ENCODE results near the gene TCF20.

TCF20 gene

DNA sequence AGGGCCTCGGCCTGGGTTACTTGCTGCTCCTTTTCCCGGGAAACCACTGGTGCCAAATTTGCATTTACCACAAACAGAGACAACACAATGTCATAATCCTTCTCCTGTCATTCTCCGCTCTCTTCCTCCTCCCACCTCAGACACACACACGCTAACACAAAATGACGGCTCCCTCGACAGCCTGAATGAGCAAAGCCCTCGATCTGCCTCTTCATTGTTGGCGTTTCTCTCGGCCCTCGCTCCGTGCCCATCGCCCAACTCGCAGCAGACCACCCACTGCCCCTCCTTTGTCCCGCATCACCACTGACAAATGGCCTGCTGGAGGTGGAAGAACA lies 12.5 kb upstream of the TCF20 start:
- H3K23ac ChIP-seq (ENCODE audit: low read length), result no peak overlapping the region
- no CpG with 5 or more reads among the region's 14 CpGs for WGBS (ENCODE audit: extremely low coverage, insufficient coverage, low lambda C conversion rate)
- H3K36me3 ChIP-seq (ENCODE audit: control insufficient read depth, insufficient read depth, low read length), result no peaks in the 10 kb centered on the region
- no peak overlapping the region for H2AK5ac ChIP-seq (ENCODE audit: low read length)
- no peak overlapping the region for H3K4me3 ChIP-seq (ENCODE audit: low read length)
- H3K56ac ChIP-seq (ENCODE audit: low read length), result peak overlapping the region; percentile 2
- H2BK15ac ChIP-seq (replicated peaks; ENCODE audit: low read depth), result no peak overlapping the region
- no peak for DNase-seq
- no peak overlapping the region for H3K18ac ChIP-seq (ENCODE audit: low read length)
- no peak overlapping the region for H4K8ac ChIP-seq (ENCODE audit: low read depth, low read length)
- H3K4me1 ChIP-seq (ENCODE audit: control insufficient read depth, low read depth, low read length), result peaks cover 3% of the 10 kb centered on the region
- no peak overlapping the region for H2BK120ac ChIP-seq (ENCODE audit: low read depth, low read length)
- no peak overlapping the region for H3K4ac ChIP-seq (ENCODE audit: low read depth, low read length)
- H4K5ac ChIP-seq (ENCODE audit: low read length), result no peak overlapping the region
- peaks cover 3% of the 10 kb centered on the region for H3K27me3 ChIP-seq (ENCODE audit: insufficient read depth, low read length, poor library complexity)
- H3K79me1 ChIP-seq (ENCODE audit: low read length), result no peaks in the 10 kb centered on the region
- no peaks in the 10 kb centered on the region for H3K79me2 ChIP-seq (ENCODE audit: control insufficient read depth, insufficient read depth, low read length)
- H2BK5ac ChIP-seq (ENCODE audit: low read length), result no peak overlapping the region
- H3K27ac ChIP-seq (ENCODE audit: low read depth, low read length), result no peak overlapping the region
- H3K4me2 ChIP-seq (ENCODE audit: low read length), result peak overlapping the region; percentile 7
- peak overlapping the region; percentile 9 for H3K9ac ChIP-seq (ENCODE audit: low read length)

DNA sequence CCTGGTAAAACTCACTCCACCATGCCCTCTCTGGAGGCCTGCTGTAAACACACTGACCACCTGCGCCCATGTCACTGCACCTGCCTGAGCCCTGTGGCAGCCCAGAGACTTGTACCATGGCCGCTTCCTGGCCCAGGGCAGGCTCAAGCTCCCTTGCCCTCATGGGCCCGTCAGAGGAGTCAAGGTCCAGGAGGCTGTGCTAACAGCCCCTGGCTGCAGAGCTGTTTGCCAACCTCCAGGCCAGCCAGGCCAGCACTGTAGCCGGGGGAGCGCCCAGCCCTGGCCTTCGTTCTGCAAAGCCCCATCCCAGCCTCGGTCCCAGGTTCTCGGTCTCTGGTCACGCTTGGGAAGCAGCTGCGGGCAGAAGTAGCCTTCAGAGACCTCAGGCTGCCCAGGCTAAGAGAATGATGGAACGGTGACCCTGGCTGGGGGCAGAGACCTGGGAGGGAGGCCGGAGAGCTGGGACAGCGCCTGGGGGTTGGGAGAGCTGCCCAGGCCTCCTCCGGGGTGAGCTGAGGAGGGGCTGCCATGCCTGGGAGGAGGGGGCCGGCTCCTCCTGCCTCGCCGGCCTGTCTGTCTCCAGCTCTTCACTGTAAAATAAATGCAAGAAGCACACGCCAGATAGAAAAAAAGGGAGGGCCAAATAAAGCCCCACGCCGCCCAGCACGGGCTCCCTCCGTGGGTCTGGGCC lies 11.9 kb upstream of the TCF20 start:
- Histone ChIP-seq H3K23ac (ENCODE audit: low read length) (peak overlapping the region; percentile 37), H3K9ac (ENCODE audit: low read length) (no peak overlapping the region), H3K4me2 (ENCODE audit: low read length) (no peak overlapping the region), H2BK120ac (ENCODE audit: low read depth, low read length) (no peak overlapping the region), H3K18ac (ENCODE audit: low read length) (no peak overlapping the region), H3K27me3 (ENCODE audit: insufficient read depth, low read length, poor library complexity) (peaks cover 3% of the 10 kb centered on the region), H2AK5ac (ENCODE audit: low read length) (no peak overlapping the region), H4K5ac (ENCODE audit: low read length) (no peak overlapping the region), H2BK15ac (replicated peaks; ENCODE audit: low read depth) (no peak overlapping the region), H3K4ac (ENCODE audit: low read depth, low read length) (no peak overlapping the region), H3K4me3 (ENCODE audit: low read length) (no peak overlapping the region), H3K4me1 (ENCODE audit: control insufficient read depth, low read depth, low read length) (peaks cover 3% of the 10 kb centered on the region), H2BK5ac (ENCODE audit: low read length) (no peak overlapping the region), H3K56ac (ENCODE audit: low read length) (peak overlapping the region; percentile 2), H3K36me3 (ENCODE audit: control insufficient read depth, insufficient read depth, low read length) (no peaks in the 10 kb centered on the region), H3K79me1 (ENCODE audit: low read length) (no peaks in the 10 kb centered on the region), H3K27ac (ENCODE audit: low read depth, low read length) (no peak overlapping the region), H4K8ac (ENCODE audit: low read depth, low read length) (no peak overlapping the region), H3K79me2 (ENCODE audit: control insufficient read depth, insufficient read depth, low read length) (no peaks in the 10 kb centered on the region)
- no CpG with 5 or more reads among the region's 22 CpGs for WGBS (ENCODE audit: extremely low coverage, insufficient coverage, low lambda C conversion rate)
- DNase-seq, result no peak

- Histone ChIP-seq H4K5ac (ENCODE audit: low read length) (no peak overlapping the region), H3K27me3 (ENCODE audit: insufficient read depth, low read length, poor library complexity) (peaks cover 3% of the 10 kb centered on the region), H3K23ac (ENCODE audit: low read length) (peak overlapping the region; percentile 37), H3K9ac (ENCODE audit: low read length) (no peak overlapping the region), H2BK120ac (ENCODE audit: low read depth, low read length) (no peak overlapping the region), H2BK15ac (replicated peaks; ENCODE audit: low read depth) (no peak overlapping the region), H3K4me2 (ENCODE audit: low read length) (no peak overlapping the region), H3K18ac (ENCODE audit: low read length) (no peak overlapping the region), H3K79me2 (ENCODE audit: control insufficient read depth, insufficient read depth, low read length) (no peaks in the 10 kb centered on the region), H3K4me3 (ENCODE audit: low read length) (no peak overlapping the region), H3K79me1 (ENCODE audit: low read length) (no peaks in the 10 kb centered on the region), H3K27ac (ENCODE audit: low read depth, low read length) (no peak overlapping the region), H2AK5ac (ENCODE audit: low read length) (no peak overlapping the region), H3K56ac (ENCODE audit: low read length) (no peak overlapping the region), H4K8ac (ENCODE audit: low read depth, low read length) (no peak overlapping the region), H3K36me3 (ENCODE audit: control insufficient read depth, insufficient read depth, low read length) (no peaks in the 10 kb centered on the region), H3K4ac (ENCODE audit: low read depth, low read length) (no peak overlapping the region), H3K4me1 (ENCODE audit: control insufficient read depth, low read depth, low read length) (peaks cover 3% of the 10 kb centered on the region), H2BK5ac (ENCODE audit: low read length) (no peak overlapping the region)
- WGBS (ENCODE audit: extremely low coverage, insufficient coverage, low lambda C conversion rate), result no CpG with 5 or more reads among the region's 4 CpGs
- no peak for DNase-seq
These were observed 11.3 kb upstream of the TCF20 start for GRCh38 chr22:42281706-42282251.

DNA sequence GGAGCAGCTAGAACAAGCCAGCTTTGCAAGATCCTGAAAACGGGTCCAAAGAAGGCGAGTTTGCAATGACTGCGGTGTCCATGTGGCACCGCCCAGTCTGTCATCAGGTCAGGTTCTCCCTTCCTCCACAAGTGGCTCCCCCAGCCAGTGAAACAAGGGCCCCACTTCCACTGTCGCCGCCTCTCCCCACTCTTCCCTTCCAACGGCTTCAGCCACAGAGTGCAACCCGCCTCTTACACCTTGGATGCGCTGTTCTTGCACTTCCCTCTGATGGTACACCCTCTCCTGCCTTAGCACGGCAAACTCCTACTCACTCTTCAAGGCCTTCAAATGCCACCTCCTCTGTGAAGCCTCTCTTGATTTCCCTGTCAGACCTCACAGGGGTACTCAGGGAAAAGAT lies 10.8 kb upstream of the TCF20 start:
- Histone ChIP-seq H3K79me1 (ENCODE audit: low read length) (no peaks in the 10 kb centered on the region), H3K4me2 (ENCODE audit: low read length) (no peak overlapping the region), H3K4me3 (ENCODE audit: low read length) (no peak overlapping the region), H3K9ac (ENCODE audit: low read length) (no peak overlapping the region), H2AK5ac (ENCODE audit: low read length) (no peak overlapping the region), H3K27ac (ENCODE audit: low read depth, low read length) (no peak overlapping the region), H2BK5ac (ENCODE audit: low read length) (no peak overlapping the region), H3K56ac (ENCODE audit: low read length) (no peak overlapping the region), H3K4me1 (ENCODE audit: control insufficient read depth, low read depth, low read length) (peaks cover 3% of the 10 kb centered on the region), H2BK15ac (replicated peaks; ENCODE audit: low read depth) (no peak overlapping the region), H2BK120ac (ENCODE audit: low read depth, low read length) (no peak overlapping the region), H4K5ac (ENCODE audit: low read length) (no peak overlapping the region), H3K18ac (ENCODE audit: low read length) (no peak overlapping the region), H3K27me3 (ENCODE audit: insufficient read depth, low read length, poor library complexity) (peaks cover 3% of the 10 kb centered on the region), H3K23ac (ENCODE audit: low read length) (peak overlapping the region; percentile 24), H3K79me2 (ENCODE audit: control insufficient read depth, insufficient read depth, low read length) (no peaks in the 10 kb centered on the region), H4K8ac (ENCODE audit: low read depth, low read length) (no peak overlapping the region), H3K4ac (ENCODE audit: low read depth, low read length) (no peak overlapping the region), H3K36me3 (ENCODE audit: control insufficient read depth, insufficient read depth, low read length) (no peaks in the 10 kb centered on the region)
- WGBS (ENCODE audit: extremely low coverage, insufficient coverage, low lambda C conversion rate), result no CpG with 5 or more reads among the region's 10 CpGs
- no peak for DNase-seq

GRCh38 chr22:42280836-42281235 lies 10.4 kb upstream of the TCF20 start:
- no peak overlapping the region for H3K18ac ChIP-seq (ENCODE audit: low read length)
- H2BK15ac ChIP-seq (replicated peaks; ENCODE audit: low read depth), result no peak overlapping the region
- no peak overlapping the region for H3K4me2 ChIP-seq (ENCODE audit: low read length)
- H2BK120ac ChIP-seq (ENCODE audit: low read depth, low read length), result no peak overlapping the region
- no peaks in the 10 kb centered on the region for H3K79me2 ChIP-seq (ENCODE audit: control insufficient read depth, insufficient read depth, low read length)
- H3K36me3 ChIP-seq (ENCODE audit: control insufficient read depth, insufficient read depth, low read length), result no peaks in the 10 kb centered on the region
- H3K4me1 ChIP-seq (ENCODE audit: control insufficient read depth, low read depth, low read length), result peaks cover 3% of the 10 kb centered on the region
- H3K23ac ChIP-seq (ENCODE audit: low read length), result peak overlapping the region; percentile 24
- no peak overlapping the region for H3K27ac ChIP-seq (ENCODE audit: low read depth, low read length)
- no peak overlapping the region for H3K56ac ChIP-seq (ENCODE audit: low read length)
- no peak overlapping the region for H2BK5ac ChIP-seq (ENCODE audit: low read length)
- no peak overlapping the region for H3K4ac ChIP-seq (ENCODE audit: low read depth, low read length)
- no peak for DNase-seq
- H4K5ac ChIP-seq (ENCODE audit: low read length), result no peak overlapping the region
- H3K27me3 ChIP-seq (ENCODE audit: insufficient read depth, low read length, poor library complexity), result peaks cover 3% of the 10 kb centered on the region
- no peak overlapping the region for H3K9ac ChIP-seq (ENCODE audit: low read length)
- no peak overlapping the region for H3K4me3 ChIP-seq (ENCODE audit: low read length)
- H4K8ac ChIP-seq (ENCODE audit: low read depth, low read length), result no peak overlapping the region
- H2AK5ac ChIP-seq (ENCODE audit: low read length), result no peak overlapping the region
- WGBS (ENCODE audit: extremely low coverage, insufficient coverage, low lambda C conversion rate), result no CpG with 5 or more reads among the region's 5 CpGs
- no peaks in the 10 kb centered on the region for H3K79me1 ChIP-seq (ENCODE audit: low read length)

DNA sequence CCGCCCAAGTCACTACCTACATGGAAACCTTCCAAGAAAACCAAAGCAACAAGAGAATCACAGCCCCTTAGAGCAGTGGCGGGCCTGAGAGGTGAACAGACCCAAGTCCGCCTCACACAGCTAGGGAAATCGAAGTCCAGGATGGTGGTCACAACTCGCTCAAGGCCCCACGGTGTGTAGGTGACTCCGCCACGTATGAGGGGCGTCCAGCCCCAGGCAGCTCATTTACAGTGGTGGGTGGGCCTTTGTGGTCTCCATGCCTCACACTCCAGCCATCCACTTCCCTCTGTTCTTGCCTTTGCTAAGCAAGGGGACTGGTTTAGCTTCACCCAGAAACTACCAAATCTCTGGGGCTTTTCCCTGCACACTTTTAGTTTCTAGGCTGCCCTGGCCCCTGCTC lies 9.7 kb upstream of the TCF20 start:
- no peak for DNase-seq
- Histone ChIP-seq H3K79me2 (ENCODE audit: control insufficient read depth, insufficient read depth, low read length) (no peaks in the 10 kb centered on the region), H3K4me2 (ENCODE audit: low read length) (no peak overlapping the region), H3K9ac (ENCODE audit: low read length) (no peak overlapping the region), H3K4ac (ENCODE audit: low read depth, low read length) (no peak overlapping the region), H3K27ac (ENCODE audit: low read depth, low read length) (no peak overlapping the region), H3K4me1 (ENCODE audit: control insufficient read depth, low read depth, low read length) (peaks cover 3% of the 10 kb centered on the region), H3K56ac (ENCODE audit: low read length) (no peak overlapping the region), H2AK5ac (ENCODE audit: low read length) (no peak overlapping the region), H2BK5ac (ENCODE audit: low read length) (no peak overlapping the region), H4K8ac (ENCODE audit: low read depth, low read length) (no peak overlapping the region), H3K18ac (ENCODE audit: low read length) (no peak overlapping the region), H3K79me1 (ENCODE audit: low read length) (no peaks in the 10 kb centered on the region), H3K23ac (ENCODE audit: low read length) (no peak overlapping the region), H3K4me3 (ENCODE audit: low read length) (no peak overlapping the region), H3K27me3 (ENCODE audit: insufficient read depth, low read length, poor library complexity) (peaks cover 3% of the 10 kb centered on the region), H4K5ac (ENCODE audit: low read length) (no peak overlapping the region), H3K36me3 (ENCODE audit: control insufficient read depth, insufficient read depth, low read length) (no peaks in the 10 kb centered on the region), H2BK15ac (replicated peaks; ENCODE audit: low read depth) (no peak overlapping the region), H2BK120ac (ENCODE audit: low read depth, low read length) (no peak overlapping the region)
- WGBS (ENCODE audit: extremely low coverage, insufficient coverage, low lambda C conversion rate), result no CpG with 5 or more reads among the region's 9 CpGs
